Duodenal mucosa (tissue), 2 donors: Measurements from ENCODE around the gene TMEM218.

ENCODE experiments used
- H3K27ac ChIP-seq: one replicate; pipeline ENCODE4 v1.7.0; 2013; ENCODE audit warnings: low read depth, low read length
- H3K27me3 ChIP-seq, 2 donors: one replicate each; pipeline ENCODE4 v1.7.0; 2013; ENCODE audit warnings: low read length in 2 of 2, control low read depth in 1 of 2; ENCODE audit not compliant: insufficient read depth in 2 of 2, control insufficient read depth in 1 of 2
- H3K36me3 ChIP-seq, 2 donors: one replicate each; pipeline ENCODE4 v1.7.0; 2013; ENCODE audit warnings: low read length in 2 of 2, control low read depth in 1 of 2; ENCODE audit not compliant: insufficient read depth in 2 of 2, control insufficient read depth in 1 of 2
- H3K4me1 ChIP-seq, 2 donors: one replicate each; pipeline ENCODE4 v1.7.0; 2013; ENCODE audit warnings: low read length in 2 of 2, control low read depth in 1 of 2; ENCODE audit not compliant: insufficient read depth in 2 of 2, control insufficient read depth in 1 of 2
- H3K4me3 ChIP-seq, 2 donors: one replicate each; pipeline ENCODE4 v1.7.0; 2013; ENCODE audit warnings: low read length in 2 of 2, low read depth in 1 of 2
- H3K9ac ChIP-seq, 2 donors: one replicate each; pipeline ENCODE4 v1.7.0; 2013; ENCODE audit warnings: low read length in 2 of 2, low read depth in 1 of 2
- H3K9me3 ChIP-seq, 2 donors: one replicate each; pipeline ENCODE4 v1.7.0; 2013; ENCODE audit warnings: low read length in 2 of 2, control low read depth in 1 of 2; ENCODE audit not compliant: control insufficient read depth in 1 of 2

TMEM218 gene

DNA sequence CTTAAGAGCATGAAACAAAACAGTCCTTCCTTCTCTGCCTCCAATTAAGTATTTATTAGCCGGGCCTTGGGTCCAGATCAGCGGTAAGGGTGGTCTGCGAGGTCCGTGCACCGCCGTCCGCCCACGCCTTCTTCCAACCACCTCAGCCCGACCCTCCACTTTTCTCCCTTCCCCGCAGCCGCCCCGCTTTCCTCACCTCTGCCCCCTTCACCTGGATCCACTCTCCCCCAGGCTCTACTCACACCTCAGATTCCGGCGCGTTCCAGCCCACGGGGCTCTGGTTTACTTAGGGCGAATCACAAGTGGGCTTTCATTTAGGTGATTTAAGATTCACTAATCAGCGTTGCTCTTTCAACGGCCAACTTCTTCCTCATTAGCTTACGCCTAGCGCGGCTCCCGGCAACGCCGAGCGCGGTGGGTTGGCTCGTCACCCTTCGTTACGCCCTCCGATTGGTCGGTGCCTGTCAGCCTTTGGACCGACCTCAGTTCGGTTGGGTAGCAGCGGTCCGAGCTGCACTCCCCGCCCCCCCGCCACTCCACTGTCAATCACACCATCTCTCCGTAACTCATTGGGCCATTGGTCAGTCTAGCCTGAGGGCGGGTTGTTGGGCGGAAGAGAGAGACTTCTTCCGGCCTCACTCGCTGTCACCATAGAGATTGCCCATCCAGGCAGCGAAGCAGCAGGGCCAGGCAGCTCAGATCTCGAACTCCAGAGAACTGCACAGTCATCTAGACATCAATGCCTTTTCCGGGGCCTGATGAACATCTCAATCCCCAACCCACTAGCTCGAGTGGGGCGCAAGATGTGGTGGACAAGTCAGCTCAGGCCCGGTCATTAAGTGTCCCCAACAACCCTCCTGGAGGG is at the start of gene TMEM218:
Gene TMEM218 (minus strand): TSS at position 284 of the 865 bp plus-strand sequence. CDS start 9,385 bp downstream, outside the sequence.
- Histone ChIP-seq H3K36me3 (no peaks in the 10 kb centered on the region), H3K27me3 (no peaks in the 10 kb centered on the region), H3K4me3 (peak within 1 kb of the TSS; percentile 78 to 97), H3K4me1 (peaks cover 8 to 14% of the 10 kb centered on the region in 2 donors), H3K9me3 (no peaks in the 10 kb centered on the region), H3K9ac (peak within 1 kb of the TSS; percentile 73 to 86), H3K27ac (peak within 1 kb of the TSS; percentile 74)

DNA sequence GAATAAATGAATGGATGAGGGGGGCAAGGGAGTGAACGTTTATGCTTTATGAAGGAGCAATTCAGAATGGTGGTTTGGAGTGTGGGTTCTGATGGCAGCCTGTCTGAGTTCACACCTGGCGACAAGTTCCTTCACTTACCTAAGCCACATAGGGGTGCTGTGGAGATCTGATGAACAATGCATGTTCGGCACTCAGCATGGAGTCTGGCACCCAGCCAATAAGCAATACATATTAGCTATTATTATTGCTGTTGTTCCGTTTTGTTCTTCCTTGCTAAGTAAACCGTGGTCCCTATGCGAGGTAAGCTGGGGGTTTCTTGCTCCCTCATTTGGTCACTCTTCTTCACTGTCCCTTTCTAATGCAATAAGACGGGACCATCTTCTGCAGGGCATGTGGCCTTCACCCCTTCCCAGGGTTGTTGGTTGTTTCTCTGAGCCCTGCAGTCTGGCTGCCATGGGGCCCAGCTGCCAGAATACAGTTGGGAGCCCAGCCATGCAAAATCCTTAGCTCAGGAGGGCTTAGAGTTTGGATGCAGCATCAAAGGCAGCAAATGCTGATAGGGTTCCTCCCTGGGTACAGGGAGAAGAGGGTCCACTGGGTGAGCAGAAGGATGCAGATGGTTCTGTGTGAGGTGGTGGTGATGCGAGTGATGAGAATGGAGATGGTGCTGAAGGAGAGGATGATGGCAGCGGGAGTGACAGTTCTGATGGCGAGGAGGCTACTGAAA is 46.7 kb upstream of the TMEM218 start:
- no peak overlapping the region for H3K9ac ChIP-seq
- no peak overlapping the region for H3K4me3 ChIP-seq
- no peaks in the 10 kb centered on the region for H3K36me3 ChIP-seq
- H3K4me1 ChIP-seq: no peaks in the 10 kb centered on the region
- no peaks in the 10 kb centered on the region for H3K9me3 ChIP-seq
- no peak overlapping the region for H3K27ac ChIP-seq
- H3K27me3 ChIP-seq: peaks cover 4 to 8% of the 10 kb centered on the region in 2 donors

DNA sequence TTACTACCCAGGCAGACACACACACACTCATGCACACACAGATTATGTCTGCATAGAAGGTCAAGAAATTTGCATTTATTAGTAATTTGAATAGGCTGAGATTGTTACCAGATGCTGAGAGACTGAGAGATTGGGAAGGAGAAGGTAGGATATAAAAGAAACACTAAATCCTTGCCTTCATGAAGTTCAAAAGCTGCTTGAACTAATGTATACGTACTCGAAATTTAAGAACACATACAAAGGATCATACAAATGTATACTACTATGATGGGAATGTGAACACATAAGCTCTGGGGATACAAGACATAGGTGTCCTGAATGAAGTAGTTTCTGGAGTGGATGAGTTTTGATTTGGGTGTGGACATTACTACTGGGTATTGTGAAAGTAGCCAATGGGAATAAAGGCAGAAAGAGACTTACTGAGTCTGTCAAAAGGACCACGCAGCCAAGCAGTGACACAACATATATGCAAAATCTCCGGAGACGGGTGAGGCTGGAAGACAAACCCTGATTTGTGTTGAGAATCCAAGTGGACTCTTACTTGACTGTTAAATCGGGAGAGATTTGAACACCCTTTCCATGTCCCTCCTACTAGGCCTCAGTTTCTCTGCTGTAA is 45.8 kb upstream of the TMEM218 start:
- Histone ChIP-seq H3K4me1 (no peaks in the 10 kb centered on the region), H3K9ac (no peak overlapping the region), H3K27me3 (peaks cover 3 to 8% of the 10 kb centered on the region in 2 donors), H3K4me3 (no peak overlapping the region), H3K9me3 (no peaks in the 10 kb centered on the region), H3K36me3 (no peaks in the 10 kb centered on the region), H3K27ac (no peak overlapping the region)

DNA sequence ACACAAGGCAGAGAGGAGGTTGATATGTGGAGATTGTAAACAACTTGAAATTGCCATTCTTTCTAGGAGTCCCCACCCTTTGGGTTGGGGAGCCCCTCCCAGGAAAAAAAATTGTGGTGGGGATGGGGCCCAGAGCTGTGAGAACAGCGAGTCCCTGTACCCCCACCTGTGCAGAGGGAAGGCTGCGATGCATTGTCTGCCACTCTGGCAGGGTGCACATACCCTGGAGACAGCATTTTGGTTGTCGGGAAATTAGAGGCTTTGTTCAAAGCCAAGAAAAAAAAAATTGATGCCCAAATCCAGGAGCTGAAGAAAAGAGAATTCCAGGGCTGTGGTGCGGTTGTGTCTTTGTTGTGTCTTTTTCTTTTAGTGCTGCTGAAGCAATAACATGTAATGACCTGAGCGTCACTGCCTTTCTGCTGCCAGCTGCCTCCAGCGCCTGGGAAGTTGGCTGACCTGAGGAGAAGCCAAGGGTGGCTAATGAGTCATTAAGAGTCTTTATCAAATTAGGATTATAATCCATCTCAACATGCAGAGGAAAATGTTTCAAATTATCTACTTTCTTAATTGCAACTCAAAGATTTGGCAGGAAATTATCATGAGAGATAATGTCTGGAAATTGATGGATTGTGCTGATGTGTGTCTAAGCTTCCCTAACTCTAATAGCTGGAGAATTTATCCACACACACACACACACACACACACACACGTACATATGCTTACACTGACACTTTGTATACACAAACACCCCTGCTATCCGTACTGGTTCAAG is 45.1 kb upstream of the TMEM218 start:
- no peak overlapping the region for H3K27ac ChIP-seq
- no peak overlapping the region for H3K9ac ChIP-seq
- no peaks in the 10 kb centered on the region for H3K4me1 ChIP-seq
- H3K4me3 ChIP-seq: no peak overlapping the region
- H3K9me3 ChIP-seq: no peaks in the 10 kb centered on the region
- peaks cover 3 to 5% of the 10 kb centered on the region in 2 donors for H3K27me3 ChIP-seq
- H3K36me3 ChIP-seq: no peaks in the 10 kb centered on the region

DNA sequence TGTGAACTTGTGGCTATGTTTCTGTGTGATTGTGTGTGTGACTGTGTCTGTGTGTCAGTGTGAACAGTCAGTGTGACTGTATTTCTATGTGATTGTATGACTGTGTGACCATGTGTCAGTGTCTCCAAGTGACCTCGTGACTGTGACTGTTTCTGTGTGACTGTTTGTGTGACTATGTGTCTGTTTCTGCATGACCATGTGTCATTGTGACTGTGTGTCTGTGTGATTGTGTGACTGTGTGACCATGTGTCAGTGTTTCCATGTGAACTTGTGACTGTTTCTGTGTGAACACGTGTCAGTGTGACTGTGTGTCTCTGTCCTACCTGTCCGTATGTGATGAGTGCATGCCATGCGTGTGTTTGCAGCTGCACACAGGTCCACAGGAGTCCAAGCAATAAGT is 44.3 kb upstream of the TMEM218 start:
- Histone ChIP-seq H3K4me1 (no peaks in the 10 kb centered on the region), H3K4me3 (no peak overlapping the region), H3K36me3 (no peaks in the 10 kb centered on the region)

DNA sequence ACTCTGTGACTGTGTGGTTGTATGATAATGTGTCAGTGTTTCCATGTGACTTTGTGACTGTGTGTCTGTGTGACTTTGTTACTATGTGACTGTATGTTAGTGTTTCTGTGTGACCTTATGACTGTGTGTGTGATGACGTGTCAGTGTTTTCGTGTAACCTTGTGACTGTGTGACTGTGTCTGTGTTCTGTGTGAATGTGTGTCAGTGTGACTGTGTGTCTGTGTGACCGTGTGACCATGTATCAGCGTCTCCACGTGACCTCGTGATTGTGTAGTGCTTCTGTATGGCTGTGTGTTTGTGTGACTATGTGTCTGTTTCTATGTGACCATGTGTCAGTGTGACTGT is 43.6 kb upstream of the TMEM218 start:
- Histone ChIP-seq H3K9me3 (no peaks in the 10 kb centered on the region), H3K9ac (no peak overlapping the region), H3K4me3 (no peak overlapping the region), H3K27me3 (peaks cover 3 to 5% of the 10 kb centered on the region in 2 donors), H3K4me1 (no peaks in the 10 kb centered on the region), H3K27ac (no peak overlapping the region), H3K36me3 (no peaks in the 10 kb centered on the region)

More for the DNA sequence above, 44.3 kb upstream of the TMEM218 start:
- Histone ChIP-seq H3K9me3 (no peaks in the 10 kb centered on the region), H3K9ac (no peak overlapping the region), H3K27ac (no peak overlapping the region), H3K27me3 (peaks cover 3 to 5% of the 10 kb centered on the region in 2 donors)

DNA sequence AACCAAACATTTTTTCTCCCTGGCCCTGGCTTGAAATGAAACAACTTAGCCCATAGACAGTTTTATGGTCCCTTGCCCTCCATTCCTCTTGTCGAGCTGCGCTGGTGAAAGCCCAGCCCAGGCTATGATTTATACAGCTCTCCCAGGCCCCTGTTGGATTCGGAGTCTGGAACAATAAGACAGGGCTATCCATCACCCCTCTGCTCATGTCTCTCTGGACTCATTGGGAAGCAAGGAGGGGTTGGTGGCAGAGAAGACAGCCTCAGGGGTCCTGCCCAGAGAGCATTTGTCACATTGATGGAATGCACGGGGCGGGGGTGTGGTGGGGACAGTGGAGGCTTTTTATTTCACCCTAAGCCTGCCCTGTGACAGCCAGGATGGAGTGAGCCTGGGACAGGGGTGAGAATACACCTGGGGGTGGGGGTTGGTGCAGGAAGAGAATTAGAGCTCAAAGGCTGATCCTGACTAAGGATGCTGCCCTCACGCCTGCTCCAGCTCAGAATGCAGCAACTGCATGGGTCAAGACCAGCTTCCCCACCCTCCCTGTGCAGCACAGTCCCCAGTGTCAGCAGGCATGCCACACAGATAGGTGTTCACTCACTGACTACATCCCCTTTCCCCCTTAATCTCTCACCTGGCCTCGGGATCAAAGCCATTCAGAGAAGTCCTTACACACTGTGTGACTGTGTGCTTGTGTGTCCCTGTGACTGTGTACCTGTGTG is 43.1 kb upstream of the TMEM218 start:
- no peak overlapping the region for H3K4me3 ChIP-seq
- H3K27me3 ChIP-seq: peaks cover 3 to 5% of the 10 kb centered on the region in 2 donors
- no peak overlapping the region for H3K9ac ChIP-seq
- H3K27ac ChIP-seq: no peak overlapping the region
- no peaks in the 10 kb centered on the region for H3K4me1 ChIP-seq
- no peaks in the 10 kb centered on the region for H3K9me3 ChIP-seq
- no peaks in the 10 kb centered on the region for H3K36me3 ChIP-seq

DNA sequence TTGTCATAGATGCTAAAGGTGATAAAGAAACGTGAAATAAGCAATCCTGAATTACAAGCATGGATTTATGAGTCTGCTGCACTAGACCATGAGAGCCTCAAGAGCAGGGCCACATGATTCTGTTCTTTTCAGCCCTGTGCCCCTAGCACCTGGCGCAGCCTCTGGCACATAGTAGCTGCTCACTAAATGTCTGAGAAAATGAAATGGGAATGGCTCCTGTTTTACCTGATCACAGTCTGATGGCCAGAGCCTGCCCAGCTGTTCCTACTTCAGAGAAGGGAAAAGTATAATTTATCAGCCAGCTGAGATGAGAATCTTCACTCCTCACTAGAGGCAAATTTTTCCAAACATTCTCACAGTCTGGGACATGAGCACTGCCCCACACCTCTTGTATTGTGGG is 42.4 kb upstream of the TMEM218 start:
- Histone ChIP-seq H3K9me3 (no peaks in the 10 kb centered on the region), H3K4me3 (no peak overlapping the region), H3K27ac (no peak overlapping the region), H3K9ac (no peak overlapping the region), H3K4me1 (no peaks in the 10 kb centered on the region), H3K36me3 (no peaks in the 10 kb centered on the region), H3K27me3 (peaks cover 3 to 5% of the 10 kb centered on the region in 2 donors)

DNA sequence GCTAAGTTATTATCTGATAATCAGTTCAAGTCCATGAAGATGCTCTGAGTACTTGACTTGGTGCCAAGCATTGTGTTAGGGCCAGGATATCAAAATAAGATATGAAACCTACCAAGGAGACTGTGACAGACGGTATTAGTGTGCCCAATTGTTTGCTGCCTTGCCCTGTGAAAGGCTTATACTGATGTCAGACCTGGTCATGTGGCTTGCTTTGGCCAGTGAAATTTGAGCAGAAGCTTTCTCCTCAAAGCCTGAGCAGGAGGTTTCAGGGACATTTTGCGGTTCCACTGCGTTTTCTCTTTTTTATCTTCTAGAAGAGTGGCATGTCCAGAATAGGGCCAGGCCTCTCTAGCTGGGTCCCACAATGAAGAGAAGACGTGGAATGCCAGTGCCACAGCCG is 37.3 kb upstream of the TMEM218 start:
- H3K27ac ChIP-seq: no peak overlapping the region
- no peaks in the 10 kb centered on the region for H3K27me3 ChIP-seq
- no peak overlapping the region for H3K9ac ChIP-seq
- H3K9me3 ChIP-seq: no peaks in the 10 kb centered on the region
- H3K36me3 ChIP-seq: no peaks in the 10 kb centered on the region
- no peaks in the 10 kb centered on the region for H3K4me1 ChIP-seq
- H3K4me3 ChIP-seq: no peak overlapping the region
